ENCODE data around the gene ZBTB18. TPM values are rescaled to one million over a fixed set of nuclear protein-coding genes. Genes with fewer than 3 reads are reported as not detected.
A peak's percentile ranks its signal among the peaks of the same experiment; 100 is the strongest.
"Not testable (repeated sequence)": the region's sequence is repeated elsewhere in the genome, so short reads cannot be mapped to it uniquely, and the experiment has no call there.

ZBTB18 gene
- total RNA-seq, result 12.2 and 16.2 TPM in 2 replicates

DNA sequence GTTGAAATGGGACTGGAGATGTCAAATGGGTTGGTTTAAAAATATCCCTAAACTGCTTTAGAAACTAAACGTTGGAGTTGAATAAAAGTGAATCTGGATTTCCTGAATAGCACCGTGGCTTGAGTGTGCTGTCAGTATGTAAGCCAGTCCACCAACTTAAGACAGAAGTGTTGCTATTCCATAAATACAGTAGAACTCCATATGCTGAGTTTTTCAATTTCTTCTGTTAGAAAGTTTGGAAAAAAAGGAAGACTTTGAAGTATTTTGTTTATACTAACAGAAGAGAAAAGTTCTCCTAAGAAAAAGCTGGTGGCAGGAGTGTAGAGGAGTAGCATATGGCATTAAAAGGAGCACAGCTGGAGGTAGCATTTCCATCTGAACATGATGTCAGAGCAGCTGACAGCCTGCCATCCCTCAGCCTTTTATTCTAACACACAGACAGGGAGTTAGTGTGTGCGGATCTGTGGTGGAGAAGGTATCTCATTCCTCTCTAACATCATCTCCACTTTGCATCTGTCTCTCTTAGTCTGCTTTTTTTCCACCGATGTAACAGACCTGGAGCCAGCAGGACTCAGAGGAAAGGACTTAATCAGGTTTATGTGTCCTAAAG, at the start of gene ZBTB18:
TSS of gene ZBTB18 (plus strand) at position 449 of the 610 bp plus-strand sequence. CDS start at position 598, 149 bp downstream.
- DNase-seq (ENCODE audit: low read depth in 2 of 2), result peak in 1 of 2 donors; percentile 54

DNA sequence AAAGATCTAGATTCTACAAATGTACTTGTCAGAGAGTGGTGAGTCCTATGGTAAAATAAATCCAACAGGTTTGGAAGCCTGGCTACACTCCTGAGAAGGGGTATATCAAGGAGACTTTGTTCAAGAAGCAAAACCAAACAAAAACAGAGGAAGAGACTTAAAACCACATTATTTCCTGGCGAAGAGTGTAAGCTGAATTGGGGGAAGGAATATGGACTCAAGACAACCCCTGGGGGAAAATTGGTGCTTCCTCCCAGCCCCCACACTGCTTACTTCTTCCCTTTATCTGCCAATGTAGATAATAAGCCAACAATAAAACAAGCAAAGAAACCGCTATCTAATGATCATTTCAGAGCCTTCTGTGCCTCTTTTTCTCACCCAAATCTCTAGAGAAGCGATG, 48.4 kb upstream of the ZBTB18 start:
- no peak for DNase-seq (ENCODE audit: low read depth in 2 of 2)

- no peak for DNase-seq (ENCODE audit: low read depth in 2 of 2)
Measured at GRCh38 chr1:244005455-244005854, 45.6 kb upstream of the ZBTB18 start.

GRCh38 chr1:244006381-244006901, 44.6 kb upstream of the ZBTB18 start:
- DNase-seq (ENCODE audit: low read depth in 2 of 2), result no peak

DNA sequence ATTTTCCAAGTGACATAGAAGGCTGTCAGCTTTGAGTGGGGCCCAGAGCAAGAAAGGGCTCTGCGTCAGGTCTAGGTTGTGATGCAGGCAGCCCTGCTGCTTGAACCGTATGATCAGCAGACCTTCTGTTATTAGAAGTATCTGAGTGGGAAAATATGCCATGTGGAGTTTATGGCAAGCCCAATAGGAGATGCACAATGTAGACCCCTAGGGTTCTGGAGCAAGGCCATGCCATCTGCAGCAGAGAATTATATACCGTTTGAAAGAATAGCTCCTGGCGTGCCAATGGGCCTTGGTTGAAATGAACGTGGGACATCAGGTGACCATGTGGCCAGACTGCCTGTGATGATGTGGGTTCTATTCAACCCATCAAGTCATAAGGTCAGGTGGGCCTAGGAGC, 44.1 kb upstream of the ZBTB18 start:
- no peak for DNase-seq (ENCODE audit: low read depth in 2 of 2)

- peak in 1 of 2 donors; percentile 36 for DNase-seq (ENCODE audit: low read depth in 2 of 2)
Measured at GRCh38 chr1:244010191-244010590, 40.9 kb upstream of the ZBTB18 start.

- no peak for DNase-seq (ENCODE audit: low read depth in 2 of 2)
Measured at GRCh38 chr1:244010703-244011123, 40.4 kb upstream of the ZBTB18 start.

- DNase-seq (ENCODE audit: low read depth in 2 of 2), result peak; percentile 81 to 82
Measured at GRCh38 chr1:244011271-244011670, 39.8 kb upstream of the ZBTB18 start.

DNA sequence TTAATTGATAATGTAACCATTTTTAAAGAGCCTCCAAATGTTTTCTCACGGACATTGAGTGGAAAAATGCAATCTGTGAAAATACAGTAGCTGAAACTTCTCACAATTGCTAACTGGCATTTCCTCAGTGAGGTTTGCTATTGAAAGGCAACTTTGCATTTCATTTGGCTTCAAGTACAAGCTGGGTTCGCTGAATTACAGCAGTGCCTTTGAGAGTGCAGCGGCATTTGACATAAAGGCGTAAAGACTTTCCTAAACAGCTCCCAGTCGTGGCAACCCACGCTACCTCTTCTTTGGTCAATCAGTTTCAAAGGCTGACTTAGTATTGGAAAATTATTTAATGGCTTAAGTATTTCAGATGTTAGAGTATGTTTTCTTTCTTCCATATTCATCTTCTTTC, 39.3 kb upstream of the ZBTB18 start:
- DNase-seq (ENCODE audit: low read depth in 2 of 2), result peak in 1 of 2 donors; percentile 51

DNA sequence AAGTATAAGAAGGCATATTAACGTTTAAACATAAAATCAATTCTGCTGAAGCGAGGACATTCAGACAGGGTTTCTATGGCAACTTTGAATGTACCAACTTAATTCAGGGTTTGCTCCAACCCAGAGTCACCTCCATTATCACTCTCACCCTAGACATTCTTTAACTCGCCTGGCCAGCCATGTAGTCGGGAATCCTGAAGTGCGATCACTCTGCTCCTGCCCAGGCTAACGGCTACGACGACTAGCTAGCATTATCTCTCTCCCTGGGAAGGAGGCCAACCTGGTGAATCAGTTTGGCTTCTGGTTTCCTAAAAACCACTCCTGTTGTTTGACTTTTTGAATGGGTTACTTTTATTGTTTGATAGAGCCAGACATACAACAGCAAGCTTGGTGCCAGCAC, 38.9 kb upstream of the ZBTB18 start:
- DNase-seq (ENCODE audit: low read depth in 2 of 2), result peak; percentile 43 to 82

DNA sequence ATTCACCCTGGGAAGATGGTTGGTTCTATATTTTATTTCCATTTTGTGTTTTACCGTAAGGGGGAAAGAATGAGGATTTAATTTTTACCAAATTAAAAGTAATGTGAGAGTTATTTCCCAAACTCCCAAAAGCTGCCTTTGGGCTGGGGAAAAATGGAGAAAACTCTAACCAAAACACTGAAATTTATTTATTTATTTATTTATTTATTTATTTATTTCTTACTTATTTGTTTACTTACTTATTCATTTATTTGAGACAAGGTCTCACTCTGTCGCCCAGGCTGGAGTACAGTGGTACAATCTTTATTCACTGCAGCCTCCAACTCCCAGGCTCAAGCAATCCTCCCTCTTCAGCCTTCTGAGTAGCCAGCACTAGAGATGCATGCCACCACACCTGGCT, 38.0 kb upstream of the ZBTB18 start:
- no peak for DNase-seq (ENCODE audit: low read depth in 2 of 2)

DNA sequence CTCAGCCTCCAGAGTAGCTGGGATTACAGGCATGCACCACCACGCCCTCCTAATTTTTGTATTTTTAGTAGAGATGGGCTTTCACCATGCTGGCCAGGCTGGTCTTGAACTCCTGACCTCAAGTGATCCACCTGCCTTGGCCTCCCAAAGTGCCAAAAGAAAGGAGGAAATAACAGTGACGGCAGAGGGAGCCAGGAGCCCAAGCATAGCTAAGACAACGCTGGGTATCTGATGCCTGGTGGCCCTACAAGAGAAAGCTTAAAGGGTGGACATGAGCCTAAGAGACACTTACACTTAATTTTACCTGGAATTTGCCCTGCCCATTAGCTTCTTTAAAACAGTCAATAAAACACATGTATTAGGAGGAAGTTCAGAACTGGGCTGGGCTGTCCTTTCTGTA, 36.2 kb upstream of the ZBTB18 start:
- DNase-seq (ENCODE audit: low read depth in 2 of 2), result not testable (repeated sequence)

GRCh38 chr1:244019982-244020485, 31.0 kb upstream of the ZBTB18 start:
- no peak for DNase-seq (ENCODE audit: low read depth in 2 of 2)

DNA sequence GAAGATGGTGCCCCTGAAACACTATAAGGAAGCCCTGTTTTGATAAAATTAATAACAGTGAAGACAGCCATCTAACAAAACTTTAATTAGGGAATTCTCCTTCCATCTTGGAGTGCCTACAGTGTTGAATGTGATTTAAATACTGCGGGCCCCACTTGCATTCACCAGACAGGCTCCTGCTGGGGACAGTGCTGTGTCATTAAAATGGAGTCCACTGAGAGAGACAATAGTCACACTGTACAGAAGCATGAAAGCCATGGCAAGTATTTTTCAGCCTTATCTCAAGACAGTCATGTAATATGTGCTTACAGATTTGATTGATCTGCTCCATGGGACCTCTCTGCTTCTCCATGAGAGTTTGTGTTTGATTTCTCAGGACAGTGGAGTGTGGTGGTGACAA, 29.7 kb upstream of the ZBTB18 start:
- no peak for DNase-seq (ENCODE audit: low read depth in 2 of 2)

GRCh38 chr1:244022311-244022710, 28.8 kb upstream of the ZBTB18 start:
- no peak for DNase-seq (ENCODE audit: low read depth in 2 of 2)

GRCh38 chr1:244022864-244023440, 28.1 kb upstream of the ZBTB18 start:
- no peak for DNase-seq (ENCODE audit: low read depth in 2 of 2)

- DNase-seq (ENCODE audit: low read depth in 2 of 2), result no peak
Measured at GRCh38 chr1:244027491-244028145, 23.5 kb upstream of the ZBTB18 start.

GRCh38 chr1:244028701-244029100, 22.4 kb upstream of the ZBTB18 start:
- no peak for DNase-seq (ENCODE audit: low read depth in 2 of 2)

DNA sequence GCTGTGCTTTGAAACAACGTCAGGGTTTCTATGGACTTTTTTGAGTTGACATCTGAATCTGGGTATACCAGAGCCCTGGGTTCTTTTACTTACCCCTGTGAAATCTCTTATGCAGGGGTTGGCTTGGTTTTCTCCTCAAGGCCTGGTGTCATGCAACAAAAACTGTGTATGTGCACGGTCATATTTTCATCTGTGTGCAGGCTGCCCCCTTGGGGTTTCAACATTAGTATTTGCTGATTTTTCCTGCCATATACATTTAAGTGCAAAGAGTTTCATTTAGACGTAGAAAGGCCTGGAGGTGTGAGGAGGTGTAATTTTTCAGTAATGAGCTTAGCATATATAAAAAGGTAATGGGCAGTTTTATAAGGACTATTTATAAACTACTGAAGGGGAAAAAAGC, 22.0 kb upstream of the ZBTB18 start:
- DNase-seq (ENCODE audit: low read depth in 2 of 2), result peak in 1 of 2 donors; percentile 8

- no peak for DNase-seq (ENCODE audit: low read depth in 2 of 2)
Measured at GRCh38 chr1:244030481-244031040, 20.5 kb upstream of the ZBTB18 start.

DNA sequence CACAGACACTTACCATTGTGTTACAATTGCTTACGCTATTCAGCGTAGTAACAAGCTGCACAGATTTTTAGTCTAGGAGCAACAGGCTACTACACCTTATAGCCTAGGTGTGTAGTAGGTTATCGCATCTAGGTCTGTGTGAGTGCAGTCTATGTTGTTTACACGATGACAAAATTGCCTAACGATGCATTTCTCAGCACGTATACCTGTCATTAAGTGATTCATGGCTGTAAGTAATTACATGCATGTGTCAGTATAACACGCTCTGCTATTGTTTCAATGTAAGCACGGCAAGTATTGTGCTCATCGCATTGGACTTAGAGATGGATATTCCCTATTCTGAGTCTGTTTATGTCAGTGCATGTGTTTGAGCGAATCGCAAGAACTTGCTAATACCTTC, 15.7 kb upstream of the ZBTB18 start:
- DNase-seq (ENCODE audit: low read depth in 2 of 2), result no peak

DNA sequence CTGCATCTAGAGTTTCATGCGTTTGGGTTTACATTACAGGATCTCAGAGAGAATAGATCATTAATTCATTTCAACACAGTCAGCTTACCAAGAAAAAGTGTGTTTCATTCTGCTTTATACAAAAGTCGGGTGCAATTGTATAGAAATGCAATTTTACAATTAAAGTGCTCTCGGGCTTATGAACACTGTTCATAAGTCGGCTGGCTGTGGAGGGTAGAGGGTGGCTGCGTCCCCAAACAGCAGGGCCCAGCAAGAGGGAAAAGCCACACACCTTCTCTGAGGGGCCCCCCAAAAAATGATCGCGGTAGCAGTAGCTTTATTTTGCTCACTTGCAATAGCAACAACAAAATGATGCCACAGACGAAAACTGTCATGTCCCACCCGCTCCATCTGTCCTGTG, 13.8 kb upstream of the ZBTB18 start:
- DNase-seq (ENCODE audit: low read depth in 2 of 2), result no peak
